MCF 10A (cell line): ENCODE data around the gene TM9SF3. TPM values are rescaled to one million over a fixed set of nuclear protein-coding genes. Genes with fewer than 3 reads are reported as not detected.

ENCODE experiments used
- BruUV-seq: library from RNA; stranded (reverse); fragments of 400-500 nt; replicated peaks from 2 replicates; lab custom pipeline; 2021; lab: Mats Ljungman, UMichigan
- CTCF ChIA-PET: fragments of 300-600 bp; sonication (Branson Sonifier 250); formaldehyde crosslinking; extraction: SDS; loops from one replicate; lab custom pipeline; 2021; ENCODE audit warnings: antibody characterized with exemption, inconsistent platforms; lab: Yijun Ruan, JAX
- POLR2A ChIA-PET: fragments of 300-600, 350-650 bp; sonication (Branson Sonifier 250); formaldehyde crosslinking; extraction: SDS; loops from one replicate; lab custom pipeline; 2020; ENCODE audit warnings: antibody characterized with exemption, inconsistent platforms; lab: Yijun Ruan, JAX
- DNase-seq: peaks from one replicate; pipeline ENCODE4 v3.0.0-alpha.2; 2018; ENCODE audit not compliant: unreplicated experiment
- H3K27ac Mint-ChIP-seq: one replicate; pipeline ENCODE4 v1.8.0; 2022; ENCODE audit warnings: mild to moderate bottlenecking, low read depth, mixed read lengths; ENCODE audit not compliant: unreplicated experiment
- H3K27me3 Mint-ChIP-seq: one replicate; pipeline ENCODE4 v1.8.0; 2022; ENCODE audit warnings: mixed read lengths; ENCODE audit not compliant: insufficient read depth, unreplicated experiment
- H3K36me3 Mint-ChIP-seq: one replicate; pipeline ENCODE4 v1.8.0; 2022; ENCODE audit warnings: mild to moderate bottlenecking, moderate library complexity, mixed read lengths; ENCODE audit not compliant: insufficient read depth, unreplicated experiment
- H3K4me1 Mint-ChIP-seq: one replicate; pipeline ENCODE4 v1.8.0; 2022; ENCODE audit warnings: mixed read lengths; ENCODE audit not compliant: insufficient read depth, unreplicated experiment
- H3K4me3 Mint-ChIP-seq: one replicate; pipeline ENCODE4 v1.8.0; 2022; ENCODE audit warnings: mild to moderate bottlenecking, moderate library complexity, mixed read lengths; ENCODE audit not compliant: unreplicated experiment
- H3K9me3 Mint-ChIP-seq: one replicate; pipeline ENCODE4 v1.8.0; 2022; ENCODE audit warnings: mixed read lengths; ENCODE audit not compliant: unreplicated experiment
- intact Hi-C: fragments of 100-400 bp; cut with micrococcal nuclease; formaldehyde crosslinking; loops from 2 replicates; pipeline ENCODE4 v1.14.1; 2022
- total RNA-seq: library from RNA; stranded (reverse); gene quantifications from 2 replicates; pipeline ENCODE4 v1.2.3, GENCODE V29; 2022
- TF ChIP-seq, protein P1 (sequence below): fragments of 200-600 bp; IDR thresholded peaks from one replicate; pipeline ENCODE4 v1.8.0; 2022; ENCODE audit warnings: antibody characterized with exemption, mild to moderate bottlenecking; ENCODE audit not compliant: unreplicated experiment

Gene TM9SF3
- total RNA-seq, 1 experiment from 2014 or later, result 151 TPM

DNA sequence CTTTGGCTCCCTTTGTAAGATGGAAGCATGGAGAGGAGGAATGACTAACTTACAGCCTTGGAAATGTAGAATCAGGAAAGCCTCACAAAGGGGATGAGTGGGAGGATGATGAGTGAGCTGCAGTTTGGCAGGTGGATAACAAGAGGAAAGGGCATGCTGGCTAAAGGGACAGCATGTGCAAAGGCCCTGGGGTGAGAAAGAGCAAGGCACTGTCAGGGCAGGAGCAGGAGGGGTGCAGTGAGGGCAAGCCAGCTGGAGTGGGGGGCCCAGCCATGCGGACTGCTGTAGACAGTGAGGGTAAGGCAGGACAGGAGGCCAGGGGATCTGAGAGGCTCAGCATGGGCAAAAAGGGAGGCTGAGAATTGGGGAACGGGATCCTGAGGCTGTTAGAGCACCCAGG lies 93.6 kb downstream of the TM9SF3 start:
- no peak for DNase-seq
- H3K27ac Mint-ChIP-seq, result no peak overlapping the region
- no peaks in the 10 kb centered on the region for H3K36me3 Mint-ChIP-seq
- H3K9me3 Mint-ChIP-seq, result no peaks in the 10 kb centered on the region
- ChIA-PET POLR2A (interaction anchor here (0.8 kb wide), 1 partner anchor 84 kb away, joined by 3 read pairs; no protein-coding TSS in a partner anchor), CTCF (no interaction called here)
- TF ChIP-seq, protein P1, sequence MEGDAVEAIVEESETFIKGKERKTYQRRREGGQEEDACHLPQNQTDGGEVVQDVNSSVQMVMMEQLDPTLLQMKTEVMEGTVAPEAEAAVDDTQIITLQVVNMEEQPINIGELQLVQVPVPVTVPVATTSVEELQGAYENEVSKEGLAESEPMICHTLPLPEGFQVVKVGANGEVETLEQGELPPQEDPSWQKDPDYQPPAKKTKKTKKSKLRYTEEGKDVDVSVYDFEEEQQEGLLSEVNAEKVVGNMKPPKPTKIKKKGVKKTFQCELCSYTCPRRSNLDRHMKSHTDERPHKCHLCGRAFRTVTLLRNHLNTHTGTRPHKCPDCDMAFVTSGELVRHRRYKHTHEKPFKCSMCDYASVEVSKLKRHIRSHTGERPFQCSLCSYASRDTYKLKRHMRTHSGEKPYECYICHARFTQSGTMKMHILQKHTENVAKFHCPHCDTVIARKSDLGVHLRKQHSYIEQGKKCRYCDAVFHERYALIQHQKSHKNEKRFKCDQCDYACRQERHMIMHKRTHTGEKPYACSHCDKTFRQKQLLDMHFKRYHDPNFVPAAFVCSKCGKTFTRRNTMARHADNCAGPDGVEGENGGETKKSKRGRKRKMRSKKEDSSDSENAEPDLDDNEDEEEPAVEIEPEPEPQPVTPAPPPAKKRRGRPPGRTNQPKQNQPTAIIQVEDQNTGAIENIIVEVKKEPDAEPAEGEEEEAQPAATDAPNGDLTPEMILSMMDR, result no peak
- intact Hi-C loops, result no loop called here
- H3K4me3 Mint-ChIP-seq, result no peak overlapping the region
- no peaks in the 10 kb centered on the region for H3K4me1 Mint-ChIP-seq
- no TSS peak for BruUV-seq
- H3K27me3 Mint-ChIP-seq, result peaks cover 39% of the 10 kb centered on the region

DNA sequence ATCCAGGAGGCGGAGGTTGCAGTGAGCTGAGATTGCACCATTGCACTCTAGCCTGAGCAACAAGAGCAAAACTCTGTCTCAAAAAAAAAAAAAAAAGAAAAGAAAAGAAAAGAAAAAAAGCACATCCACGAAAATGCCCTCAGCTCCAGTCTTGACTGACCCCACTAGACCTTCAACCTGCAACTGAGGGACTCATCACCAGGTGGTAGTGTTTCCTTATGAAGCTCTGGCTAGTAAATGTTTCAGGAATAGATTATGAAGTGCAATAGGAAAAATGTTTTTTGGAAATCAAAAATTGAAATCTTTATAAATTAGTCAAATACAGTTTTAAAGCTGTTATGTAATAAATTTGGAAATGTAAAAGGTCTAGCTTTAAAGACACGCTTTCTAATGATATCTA lies 95.5 kb downstream of the TM9SF3 start:
- TF ChIP-seq, protein P1, result peak; percentile 11
- ChIA-PET CTCF (interaction anchor here (0.6 to 3.3 kb wide), 13 partner anchors 10 to 806 kb away, joined by 3 to 31 read pairs (median 4); partner anchors contain the start of gene TLL2), POLR2A (interaction anchor here (0.7 to 1.0 kb wide), 2 partner anchors 22 kb away, joined by 3 read pairs; no protein-coding TSS in a partner anchor)
- peaks cover 50% of the 10 kb centered on the region for H3K27me3 Mint-ChIP-seq
- no peaks in the 10 kb centered on the region for H3K9me3 Mint-ChIP-seq
- intact Hi-C loops, result no loop called here
- H3K36me3 Mint-ChIP-seq, result no peaks in the 10 kb centered on the region
- peak; percentile 41 for DNase-seq
- BruUV-seq, result no TSS peak
- no peak overlapping the region for H3K4me3 Mint-ChIP-seq
- H3K27ac Mint-ChIP-seq, result no peak overlapping the region
- H3K4me1 Mint-ChIP-seq, result no peaks in the 10 kb centered on the region

DNA sequence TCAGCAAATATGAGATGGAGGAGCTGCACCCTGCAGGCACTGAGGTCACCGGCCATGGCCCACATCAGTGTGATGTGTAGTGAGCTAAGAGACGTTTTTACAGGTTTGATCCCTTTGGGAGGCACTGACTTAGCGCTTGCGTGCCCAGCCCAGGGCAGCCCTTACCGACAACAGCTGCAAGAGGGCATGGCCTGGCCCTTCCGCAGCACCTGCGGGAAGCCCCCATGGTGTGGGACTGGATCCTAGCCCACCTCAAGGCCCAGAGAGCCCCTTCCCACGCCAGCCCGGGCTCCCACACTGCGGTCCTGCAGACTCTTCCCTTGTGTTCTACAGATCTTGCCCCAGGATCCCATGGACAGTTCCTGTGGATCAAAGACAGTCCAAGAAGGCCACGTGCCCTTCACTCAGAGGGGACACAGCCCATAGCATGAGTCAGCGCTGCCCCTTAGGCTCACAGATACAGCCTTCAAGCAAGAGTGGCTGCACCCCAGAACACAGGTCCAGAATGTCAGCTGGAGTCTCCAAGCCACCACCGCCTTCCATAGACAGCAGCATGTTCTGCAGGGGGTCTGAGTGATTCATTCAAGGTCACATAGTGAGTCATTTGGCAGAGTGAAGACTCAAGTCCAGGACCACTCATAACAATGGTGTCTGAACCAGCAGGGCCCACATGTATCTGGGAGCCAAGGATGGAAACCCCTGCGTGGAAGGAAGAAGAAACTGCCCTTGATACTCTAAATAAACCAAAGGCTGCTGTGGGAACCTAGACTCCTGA lies 98.5 kb downstream of the TM9SF3 start:
- CTCF ChIA-PET, result interaction anchor here (1.2 to 3.3 kb wide), 2 partner anchors 22 to 93 kb away, joined by 5 to 31 read pairs; no protein-coding TSS in a partner anchor
- BruUV-seq, result no TSS peak
- intact Hi-C loops, result no loop called here
- DNase-seq, result no peak
- Mint-ChIP-seq H3K9me3 (no peaks in the 10 kb centered on the region), H3K27me3 (peaks cover 47% of the 10 kb centered on the region), H3K36me3 (no peaks in the 10 kb centered on the region), H3K4me3 (no peak overlapping the region), H3K27ac (no peak overlapping the region), H3K4me1 (no peaks in the 10 kb centered on the region)
- POLR2A ChIA-PET, result interaction anchor here (0.5 kb wide), 1 partner anchor 10 kb away, joined by 3 read pairs; no protein-coding TSS in a partner anchor
- TF ChIP-seq, protein P1, result no peak

DNA sequence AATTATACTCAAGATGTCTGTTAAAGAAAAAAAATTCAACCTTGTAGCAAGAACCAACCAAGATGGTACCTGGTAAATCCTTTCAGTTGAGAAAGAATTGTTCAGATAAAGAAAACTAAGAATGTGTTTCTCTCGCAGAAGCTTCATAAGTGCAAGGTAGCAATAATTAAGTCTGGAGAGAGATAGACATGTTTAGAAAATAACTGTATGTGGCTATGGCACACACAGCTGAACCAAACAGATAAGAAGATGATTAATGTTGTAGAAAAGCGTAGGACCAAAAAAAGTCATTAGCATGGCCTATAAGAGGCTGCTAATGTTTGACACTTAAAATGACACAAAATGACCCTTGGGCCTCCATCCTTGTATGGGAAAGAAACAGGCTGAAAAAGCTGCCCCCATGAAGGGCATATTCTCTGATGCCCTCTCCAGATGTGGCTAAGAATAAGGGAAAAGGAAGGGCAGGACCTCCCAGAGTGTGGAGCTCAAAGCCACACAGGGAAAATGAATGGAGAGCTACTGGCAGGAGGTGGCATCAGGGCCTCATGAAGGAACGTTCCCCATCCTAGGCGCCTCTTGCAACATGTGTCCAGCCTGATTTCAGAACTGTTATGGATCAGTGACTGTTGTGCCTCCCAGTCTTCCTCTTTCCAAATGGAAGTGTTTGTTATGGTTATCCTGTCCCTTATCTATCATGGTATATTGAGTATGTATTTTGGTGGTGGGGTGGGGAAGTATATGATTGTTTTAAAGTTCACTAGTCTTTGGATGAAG lies 103.8 kb downstream of the TM9SF3 start:
- Mint-ChIP-seq H3K36me3 (no peaks in the 10 kb centered on the region), H3K27me3 (peaks cover 33% of the 10 kb centered on the region), H3K27ac (no peak overlapping the region), H3K4me3 (no peak overlapping the region), H3K4me1 (no peaks in the 10 kb centered on the region), H3K9me3 (no peaks in the 10 kb centered on the region)
- TF ChIP-seq, protein P1, result no peak
- intact Hi-C loops, result no loop called here
- DNase-seq, result no peak
- POLR2A ChIA-PET, result no interaction called here
- CTCF ChIA-PET, result interaction anchor here (0.7 kb wide), 1 partner anchor 16 kb away, joined by 3 read pairs; no protein-coding TSS in a partner anchor
- BruUV-seq, result no TSS peak
